ENCODE data around the gene DDX52.

DNA sequence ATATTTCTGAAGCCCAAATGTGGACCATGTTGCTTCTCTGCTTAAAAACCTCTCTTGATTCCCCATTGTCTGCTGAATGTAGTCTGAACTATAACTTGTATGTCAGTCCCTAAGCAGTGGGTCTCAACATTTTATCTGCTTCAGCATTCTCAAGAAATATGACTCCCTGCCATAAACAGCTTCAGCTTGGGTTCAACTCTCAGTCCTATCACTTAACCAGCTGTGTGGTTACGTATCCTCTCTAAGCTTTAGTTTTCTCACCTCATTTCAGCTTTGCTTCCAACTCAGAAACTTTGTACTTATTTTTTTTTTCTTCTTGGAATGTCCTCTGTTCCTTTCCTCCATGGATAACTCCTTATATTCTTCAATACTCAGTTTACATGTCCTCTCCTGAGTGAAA lies 4.6 kb upstream of the DDX52 start:
- TF ChIP-seq, protein P1, sequence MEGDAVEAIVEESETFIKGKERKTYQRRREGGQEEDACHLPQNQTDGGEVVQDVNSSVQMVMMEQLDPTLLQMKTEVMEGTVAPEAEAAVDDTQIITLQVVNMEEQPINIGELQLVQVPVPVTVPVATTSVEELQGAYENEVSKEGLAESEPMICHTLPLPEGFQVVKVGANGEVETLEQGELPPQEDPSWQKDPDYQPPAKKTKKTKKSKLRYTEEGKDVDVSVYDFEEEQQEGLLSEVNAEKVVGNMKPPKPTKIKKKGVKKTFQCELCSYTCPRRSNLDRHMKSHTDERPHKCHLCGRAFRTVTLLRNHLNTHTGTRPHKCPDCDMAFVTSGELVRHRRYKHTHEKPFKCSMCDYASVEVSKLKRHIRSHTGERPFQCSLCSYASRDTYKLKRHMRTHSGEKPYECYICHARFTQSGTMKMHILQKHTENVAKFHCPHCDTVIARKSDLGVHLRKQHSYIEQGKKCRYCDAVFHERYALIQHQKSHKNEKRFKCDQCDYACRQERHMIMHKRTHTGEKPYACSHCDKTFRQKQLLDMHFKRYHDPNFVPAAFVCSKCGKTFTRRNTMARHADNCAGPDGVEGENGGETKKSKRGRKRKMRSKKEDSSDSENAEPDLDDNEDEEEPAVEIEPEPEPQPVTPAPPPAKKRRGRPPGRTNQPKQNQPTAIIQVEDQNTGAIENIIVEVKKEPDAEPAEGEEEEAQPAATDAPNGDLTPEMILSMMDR (conservative IDR thresholded peaks at IDR 0.05 in 1 of 2, IDR thresholded peaks at IDR 0.05 in 1 of 2; ENCODE audit: low read depth in 1 of 2, low read length in 2 of 2), result no peak
- no peak for TF ChIP-seq EZH2 (IDR thresholded peaks at IDR 0.05; ENCODE audit: low read length, missing control alignments)

Measured in fibroblast of lung (primary cell).